NCI-H1417 treated with DMSO at 0.1 percent for 48 hours (cell line): ENCODE measurements around the gene JSRP1.

Source experiments
- DNase-seq: peaks from one replicate; lab custom pipeline; 2025; lab: John Stamatoyannopoulos, UW

Gene JSRP1

DNA sequence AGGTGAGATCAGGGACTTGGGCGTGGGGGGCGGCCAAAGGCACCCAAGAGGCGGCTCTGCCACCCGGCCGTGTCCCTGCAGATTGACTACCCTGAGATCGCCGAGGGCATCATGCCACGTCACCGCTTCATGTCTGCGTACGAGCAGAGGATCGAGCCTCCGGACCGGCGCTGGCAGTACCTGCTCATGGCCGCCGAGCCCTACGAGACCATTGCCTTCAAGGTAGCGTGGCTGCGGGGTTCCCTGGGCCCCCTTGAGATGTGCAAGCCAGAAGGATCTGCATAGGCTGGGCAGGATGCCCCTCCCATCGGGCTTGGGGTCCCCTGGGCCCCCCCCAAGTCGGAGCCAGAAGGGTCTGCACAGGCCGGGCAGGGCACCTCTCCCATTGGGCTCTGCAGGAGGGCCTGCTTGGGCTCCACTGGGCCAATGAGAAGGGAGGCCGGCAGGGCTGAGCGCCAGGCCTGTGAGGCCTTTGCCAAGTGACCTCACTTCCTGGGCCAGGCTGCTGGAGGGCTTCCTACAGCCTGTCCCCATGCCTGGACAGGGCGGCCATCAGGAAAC, 9.3 kb downstream of the JSRP1 start:
- DNase-seq, result no peak

DNA sequence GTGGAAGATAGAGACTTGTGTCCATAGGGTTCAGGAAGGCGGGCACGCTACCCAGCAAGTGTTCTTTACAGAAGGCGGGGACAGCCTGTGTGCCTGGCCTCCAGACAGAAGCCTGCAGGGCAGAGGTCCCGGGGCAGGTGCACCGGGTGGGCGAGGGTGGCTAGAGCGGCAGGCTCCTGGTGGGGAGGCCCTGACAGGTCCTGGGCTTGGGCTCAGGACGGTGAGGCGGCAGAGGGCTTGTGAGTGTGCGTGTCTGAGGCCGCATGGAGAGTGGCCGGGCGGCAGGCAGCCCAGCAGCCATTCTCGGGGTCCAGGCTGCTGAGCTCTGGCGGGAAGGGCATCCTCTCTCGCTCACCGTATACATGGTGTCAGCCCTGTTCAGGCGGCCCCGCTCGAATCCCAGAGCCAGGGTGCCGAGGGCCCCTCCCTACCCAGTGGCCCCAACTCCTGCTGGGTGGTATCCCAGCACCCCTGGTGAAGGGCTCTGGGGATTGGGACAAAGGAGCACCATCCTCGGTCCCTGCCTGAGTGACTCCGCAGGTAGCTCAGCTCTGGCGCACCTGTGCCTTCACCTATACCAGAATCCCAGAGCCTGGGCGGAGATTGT, 10.1 kb downstream of the JSRP1 start:
- DNase-seq, result no peak

GRCh38 chr19:2245273-2245672, 10.9 kb downstream of the JSRP1 start:
- no peak for DNase-seq

DNA sequence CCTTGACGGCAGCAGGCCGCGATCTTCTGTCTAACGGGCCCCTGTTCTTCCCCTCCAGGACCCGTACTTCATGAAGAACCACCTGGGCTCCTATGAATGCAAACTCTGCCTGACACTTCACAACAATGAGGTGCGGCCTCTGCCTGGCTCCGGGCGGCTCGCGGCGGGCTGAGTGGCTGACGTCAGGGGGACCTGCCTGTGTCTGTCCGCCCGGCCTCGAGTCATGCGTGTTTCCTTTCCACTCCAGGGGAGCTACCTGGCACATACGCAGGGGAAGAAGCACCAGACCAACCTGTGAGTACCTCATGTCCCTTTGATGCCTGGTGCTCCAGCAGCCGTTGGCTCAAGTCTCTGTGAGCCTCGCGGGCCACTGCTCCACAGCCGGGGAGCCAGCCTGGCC, 11.7 kb downstream of the JSRP1 start:
- DNase-seq, result no peak

DNA sequence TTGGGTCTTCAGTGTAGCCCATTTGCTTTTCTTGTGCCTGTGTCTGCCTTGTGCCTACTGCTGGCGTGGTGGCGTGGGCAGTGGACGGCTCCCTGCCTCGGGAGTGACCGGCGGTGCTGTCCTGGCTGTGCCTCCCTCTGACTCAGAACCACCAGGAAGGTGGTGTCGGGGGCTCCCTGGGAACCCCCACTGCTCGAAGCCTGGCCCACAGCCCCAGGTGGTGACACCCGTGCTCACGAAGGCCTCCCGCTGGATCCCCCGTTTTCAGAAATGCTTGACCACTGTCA, 12.1 kb downstream of the JSRP1 start:
- DNase-seq, result no peak

- DNase-seq, result no peak
Observed at GRCh38 chr19:2243274-2244124, 12.7 kb downstream of the JSRP1 start.

DNA sequence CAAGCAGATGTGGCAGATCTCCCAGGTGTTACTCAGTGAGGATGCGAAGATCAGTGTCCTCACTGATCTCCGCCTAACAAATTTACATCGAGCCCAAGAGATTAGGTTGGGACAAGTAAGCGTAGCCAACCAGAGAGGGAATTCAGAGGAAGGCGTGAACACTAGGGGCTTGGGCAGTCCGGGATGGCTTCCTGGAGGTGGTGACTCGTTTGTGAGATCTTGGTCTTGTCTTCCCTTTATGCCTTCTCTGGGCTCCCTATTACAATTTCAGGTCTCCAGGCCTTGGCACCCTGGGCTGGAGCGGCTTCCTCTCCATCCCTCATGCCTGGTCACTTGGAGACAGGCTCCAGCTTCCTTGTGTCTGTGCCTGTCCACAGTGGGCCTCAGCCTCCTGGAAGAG, 13.4 kb downstream of the JSRP1 start:
- no peak for DNase-seq

GRCh38 chr19:2242092-2242537, 14.1 kb downstream of the JSRP1 start:
- no peak for DNase-seq

- no peak for DNase-seq
Observed at GRCh38 chr19:2240881-2241760, 15.1 kb downstream of the JSRP1 start.

- DNase-seq, result no peak
Observed at GRCh38 chr19:2239771-2240770, 16.1 kb downstream of the JSRP1 start.

DNA sequence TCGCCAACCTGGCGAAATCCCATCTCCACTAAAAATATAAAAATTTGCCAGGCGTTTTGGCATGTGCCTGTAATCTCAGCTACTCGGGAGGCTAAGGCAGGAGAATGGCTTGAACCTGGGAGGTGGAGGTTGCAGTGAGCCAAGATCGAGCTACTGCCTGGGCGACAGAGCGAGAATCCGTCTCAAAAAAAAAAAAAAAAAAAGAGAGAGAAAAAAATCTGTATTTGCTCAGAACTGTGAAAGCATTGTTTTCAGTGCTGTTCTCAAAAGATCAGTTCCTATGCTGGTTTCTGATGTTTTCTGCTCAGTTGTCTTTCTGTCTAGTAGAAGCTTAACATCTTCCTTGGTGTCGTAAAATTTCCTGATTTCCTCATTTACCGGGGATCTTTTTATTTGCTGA, 17.0 kb downstream of the JSRP1 start:
- DNase-seq, result no peak

GRCh38 chr19:2237869-2238153, 18.4 kb downstream of the JSRP1 start:
- no peak for DNase-seq

GRCh38 chr19:2237051-2237868, 19.0 kb downstream of the JSRP1 start:
- no peak for DNase-seq

DNA sequence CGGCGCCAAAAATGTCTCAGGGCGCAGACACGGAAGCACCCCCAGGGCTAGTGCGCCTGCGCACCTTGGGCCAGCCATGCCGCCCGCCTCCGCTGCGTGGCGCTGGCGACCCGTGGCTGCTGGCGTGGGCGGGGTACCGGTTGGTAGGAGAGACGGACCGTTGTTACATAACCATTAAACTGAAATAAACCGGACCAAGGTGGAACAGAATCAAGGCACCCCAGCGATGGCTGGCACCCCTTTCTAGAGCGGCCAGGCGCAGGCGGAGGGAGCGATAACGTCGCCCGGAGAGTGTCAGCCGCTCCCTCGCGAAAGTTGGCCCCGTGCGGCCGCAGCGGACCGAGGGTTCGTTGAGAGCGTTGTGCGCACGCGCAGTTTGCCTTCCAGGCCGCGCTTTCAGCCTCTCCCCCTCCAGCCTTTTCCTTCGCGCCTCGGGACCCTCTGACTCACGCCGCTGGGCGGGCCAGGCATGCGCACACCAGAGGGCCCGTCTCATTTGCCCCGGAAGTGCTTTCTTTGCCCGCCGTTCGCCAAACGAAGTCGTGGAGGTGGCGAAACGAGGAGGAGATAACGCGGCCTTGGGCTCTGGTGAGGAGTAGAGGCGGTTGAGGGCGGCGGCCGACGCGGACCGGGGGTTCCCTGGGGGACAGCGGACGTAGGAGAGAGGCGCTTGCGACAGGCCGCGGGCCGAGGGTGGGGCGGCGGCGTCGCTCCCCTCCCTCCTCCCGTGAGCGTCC, 19.7 kb downstream of the JSRP1 start, which contains the start of the genes PLEKHJ1 and SF3A2:
Gene PLEKHJ1 (minus strand): TSS at position 16 of the 737 bp plus-strand sequence. CDS start 81 bp downstream, outside the sequence.
Gene SF3A2 (plus strand): TSS at position 511 of the 737 bp plus-strand sequence. CDS start 6,595 bp downstream, outside the sequence.
- DNase-seq, result peak; percentile 92

GRCh38 chr19:2236064-2236313, 20.2 kb downstream of the JSRP1 start:
- DNase-seq, result no peak

GRCh38 chr19:2235381-2236063, 20.7 kb downstream of the JSRP1 start:
- peak; percentile 75 for DNase-seq

DNA sequence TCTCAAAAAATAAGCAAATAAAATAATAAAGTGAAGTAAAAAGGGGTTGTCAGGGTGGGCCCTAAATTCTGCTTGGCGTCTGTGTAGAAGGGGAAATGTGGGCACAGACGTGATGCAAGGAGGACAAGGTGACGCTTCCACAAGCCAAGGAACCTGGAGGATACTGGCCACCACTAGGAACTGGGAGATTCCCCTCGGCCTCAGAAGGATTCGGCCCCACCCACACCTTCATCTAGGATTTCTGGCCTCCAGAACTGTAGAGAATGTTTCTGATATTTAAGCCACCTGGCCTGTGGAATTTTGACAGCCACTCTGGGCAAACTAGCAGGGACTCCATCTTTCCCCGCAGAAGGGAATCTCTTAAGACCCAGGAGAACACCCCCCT, 21.2 kb downstream of the JSRP1 start:
- DNase-seq, result no peak

GRCh38 chr19:2233601-2234280, 22.5 kb downstream of the JSRP1 start:
- DNase-seq, result no peak
